ENCODE data around the gene OTOS.

The OTOS gene

DNA sequence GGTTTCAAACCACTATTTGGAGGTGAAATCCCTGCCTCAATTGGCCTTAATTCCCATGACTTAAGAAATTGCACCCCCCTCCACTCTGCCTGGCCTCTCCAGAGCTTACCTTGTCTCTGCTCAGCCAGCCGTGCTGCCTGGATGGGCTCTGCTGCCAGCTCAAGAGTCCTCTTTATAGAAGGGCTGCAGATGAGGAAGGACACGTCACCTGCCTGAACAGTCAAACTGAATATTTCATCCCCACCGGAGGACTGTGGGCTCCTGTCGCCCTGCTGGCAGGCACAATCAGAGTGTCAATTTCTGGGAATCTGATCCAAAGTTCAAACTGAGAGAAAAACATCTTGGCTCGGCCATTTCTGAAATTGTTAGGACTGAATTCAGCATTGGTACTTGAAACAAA lies at the start of gene OTOS:
Gene OTOS, minus strand, starts transcription at position 148 of the 400 bp plus-strand sequence. CDS start 332 bp downstream, outside the sequence.
- FAIRE-seq (no peak), DNase-seq (ENCODE audit: extremely low spot score, insufficient read length, low read depth) (no peak)

- DNase-seq (ENCODE audit: extremely low spot score, insufficient read length, low read depth): no peak
- no peak for FAIRE-seq
Observed at GRCh38 chr2:240189686-240190085, 49.2 kb upstream of the OTOS start.

DNA sequence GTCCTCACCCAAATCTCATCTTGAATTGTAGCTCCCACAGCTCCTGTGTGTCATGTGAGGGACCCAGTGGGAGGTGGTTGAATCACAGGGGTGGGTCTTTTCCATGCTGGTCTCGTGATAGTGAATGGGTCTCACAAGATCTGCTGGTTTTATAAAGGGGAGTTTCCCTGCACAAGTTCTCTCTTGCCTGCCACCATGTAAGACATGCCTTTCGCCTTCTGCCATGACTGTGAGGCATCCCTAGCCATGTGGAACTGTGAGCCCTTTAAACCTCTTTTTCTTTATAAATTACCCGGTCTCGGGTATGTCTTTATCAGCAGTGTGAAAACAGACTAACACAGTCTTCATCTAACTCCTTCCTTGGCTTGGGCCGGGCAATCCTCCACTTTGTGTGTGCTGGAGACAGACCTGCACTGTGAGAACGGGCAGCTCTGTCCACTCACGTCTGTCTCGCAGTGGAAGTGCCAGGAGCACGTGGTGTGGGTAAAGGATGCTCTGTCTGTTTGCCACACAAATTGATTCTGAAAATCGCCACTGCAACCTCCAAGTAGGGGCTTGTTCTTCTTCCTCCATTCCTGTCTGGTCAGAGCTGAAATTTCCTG lies 47.6 kb upstream of the OTOS start:
- no peak for DNase-seq (ENCODE audit: extremely low spot score, insufficient read length, low read depth)
- no peak for FAIRE-seq

GRCh38 chr2:240186191-240186725 lies 45.8 kb upstream of the OTOS start:
- DNase-seq (ENCODE audit: extremely low spot score, insufficient read length, low read depth) (no peak), FAIRE-seq (no peak)

- no peak for DNase-seq (ENCODE audit: extremely low spot score, insufficient read length, low read depth)
- FAIRE-seq: no peak
Observed at GRCh38 chr2:240184656-240185055, 44.2 kb upstream of the OTOS start.

- no peak for FAIRE-seq
- no peak for DNase-seq (ENCODE audit: extremely low spot score, insufficient read length, low read depth)
Observed at GRCh38 chr2:240183875-240184590, 43.6 kb upstream of the OTOS start.

DNA sequence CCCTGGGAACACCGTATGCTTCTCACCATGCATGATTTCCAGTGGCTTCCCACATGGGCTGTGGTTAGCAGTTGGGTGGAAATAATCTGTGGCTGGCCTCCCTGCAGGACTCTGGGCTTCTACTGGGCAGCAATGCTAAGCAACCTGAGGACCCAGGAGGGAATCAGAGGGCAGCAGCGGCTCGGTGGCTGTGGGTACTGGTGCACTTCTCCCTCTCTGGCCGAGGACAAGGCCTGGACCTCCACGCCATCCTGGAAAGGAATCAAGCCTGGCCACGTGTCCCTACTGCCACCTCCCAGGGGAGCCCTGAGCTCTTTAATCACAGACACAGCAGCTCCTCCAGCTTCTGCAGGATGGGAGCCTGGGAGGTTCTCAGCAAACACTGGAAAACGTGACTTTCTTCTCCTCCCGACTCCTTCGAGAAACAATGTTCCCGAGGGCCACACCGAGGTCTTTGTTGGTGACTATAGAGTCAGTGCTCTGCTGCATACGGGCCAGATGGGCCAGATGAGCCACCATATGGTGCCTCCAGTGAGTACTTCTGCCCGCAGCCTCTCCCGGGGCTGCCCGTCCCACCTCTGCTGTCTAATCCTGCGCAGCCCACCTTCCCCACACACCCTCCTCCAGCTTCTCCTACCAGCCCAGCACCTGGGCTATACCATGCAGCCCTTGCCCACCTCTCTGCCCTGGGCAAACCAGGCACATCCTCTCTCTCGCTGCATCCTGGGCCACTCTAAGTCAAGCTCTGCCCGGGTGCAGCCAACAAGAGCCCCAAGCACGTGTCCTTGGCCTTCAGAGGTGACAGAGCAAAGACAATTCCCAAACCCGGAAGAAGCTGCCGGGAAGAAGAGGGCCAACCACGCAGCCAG lies 42.8 kb upstream of the OTOS start:
- DNase-seq (ENCODE audit: extremely low spot score, insufficient read length, low read depth): no peak

GRCh38 chr2:240182476-240182875 lies 42.0 kb upstream of the OTOS start:
- FAIRE-seq (no peak), DNase-seq (ENCODE audit: extremely low spot score, insufficient read length, low read depth) (no peak)

More for the DNA sequence above, 42.8 kb upstream of the OTOS start:
- FAIRE-seq: no peak

GRCh38 chr2:240182001-240182400 lies 41.5 kb upstream of the OTOS start:
- FAIRE-seq (no peak), DNase-seq (ENCODE audit: extremely low spot score, insufficient read length, low read depth) (no peak)

- FAIRE-seq (no peak), DNase-seq (ENCODE audit: extremely low spot score, insufficient read length, low read depth) (no peak)
Observed at GRCh38 chr2:240179941-240180666, 39.6 kb upstream of the OTOS start.

- FAIRE-seq: no peak
- DNase-seq (ENCODE audit: extremely low spot score, insufficient read length, low read depth): no peak
Observed at GRCh38 chr2:240179186-240179815, 38.8 kb upstream of the OTOS start.

- no peak for DNase-seq (ENCODE audit: extremely low spot score, insufficient read length, low read depth)
- FAIRE-seq: no peak
Observed at GRCh38 chr2:240178564-240178963, 38.1 kb upstream of the OTOS start.

GRCh38 chr2:240174496-240174895 lies 34.0 kb upstream of the OTOS start:
- FAIRE-seq: no peak

GRCh38 chr2:240172071-240172895 lies 31.8 kb upstream of the OTOS start:
- DNase-seq (ENCODE audit: extremely low spot score, insufficient read length, low read depth): no peak
- FAIRE-seq: no peak

More at GRCh38 chr2:240174496-240174895, 34.0 kb upstream of the OTOS start:
- no peak for DNase-seq (ENCODE audit: extremely low spot score, insufficient read length, low read depth)

DNA sequence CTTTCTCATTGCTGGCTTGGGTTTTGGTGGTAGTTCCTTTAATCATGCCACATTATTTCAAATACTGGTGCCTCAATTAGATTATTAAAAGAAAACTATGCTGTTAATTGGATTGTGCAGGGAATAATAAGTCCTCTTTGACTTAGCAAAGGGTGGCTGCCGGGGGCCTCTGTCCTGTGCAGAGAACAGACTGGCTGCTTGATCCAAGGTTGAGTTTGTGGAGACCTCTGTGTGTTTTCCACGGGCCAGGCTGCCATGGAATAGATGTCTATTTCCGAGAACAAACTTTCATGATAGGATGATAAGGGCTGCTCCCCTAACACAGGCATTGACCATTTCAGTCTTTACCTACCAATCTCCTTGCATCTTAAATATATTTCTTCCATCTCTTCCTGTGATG lies 30.4 kb upstream of the OTOS start:
- DNase-seq (ENCODE audit: extremely low spot score, insufficient read length, low read depth) (no peak), FAIRE-seq (no peak)

- DNase-seq (ENCODE audit: extremely low spot score, insufficient read length, low read depth): no peak
- no peak for FAIRE-seq
Observed at GRCh38 chr2:240170354-240170735, 29.9 kb upstream of the OTOS start.

DNA sequence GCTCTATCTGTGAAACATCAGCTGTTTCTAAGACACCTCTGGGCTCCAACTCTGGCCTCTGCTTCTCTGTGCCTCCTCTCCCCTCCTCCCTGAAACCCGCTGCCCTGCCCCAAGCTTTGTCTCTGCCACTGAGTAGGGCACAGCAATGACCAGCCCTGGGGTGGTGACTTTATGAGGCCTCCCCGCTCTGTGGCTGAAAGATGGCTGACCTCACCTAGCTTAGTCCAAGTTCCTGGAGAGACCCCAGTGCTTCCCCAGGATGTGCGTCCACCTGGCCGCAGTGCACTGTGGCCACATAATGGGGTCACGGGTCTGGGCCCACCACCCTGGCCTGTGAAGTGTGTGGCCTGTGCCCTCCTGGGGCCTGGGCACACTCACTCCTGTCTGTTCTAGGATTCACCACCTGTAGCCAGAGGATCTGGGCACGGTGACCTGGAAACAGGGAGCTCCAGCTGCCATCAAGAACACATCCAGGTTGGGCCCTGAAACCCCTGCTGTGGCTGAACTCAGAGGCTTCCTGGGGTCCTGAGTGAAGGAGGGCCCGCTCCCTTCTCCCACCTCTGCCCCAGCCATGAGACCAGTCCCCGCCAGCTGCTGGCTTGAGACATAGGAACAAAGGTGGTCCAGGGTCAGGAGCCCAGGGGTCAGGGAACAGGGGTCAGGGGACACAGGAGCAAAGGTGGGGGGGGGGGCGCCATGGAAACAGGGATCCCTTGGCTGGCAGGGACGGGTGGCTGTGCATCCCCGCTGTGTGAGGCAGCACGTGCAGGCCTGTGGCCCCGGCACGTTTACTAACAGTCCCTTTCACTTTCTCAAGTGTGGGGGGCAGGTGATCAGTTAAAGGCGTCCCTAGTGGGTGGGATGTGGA lies 29.3 kb upstream of the OTOS start:
- no peak for DNase-seq (ENCODE audit: extremely low spot score, insufficient read length, low read depth)
- no peak for FAIRE-seq
